Right kidney (tissue), 9 donors: Measurements from ENCODE around the gene SLC2A3.
"Not testable (repeated sequence)": the region's sequence is repeated elsewhere in the genome, so short reads cannot be mapped to it uniquely, and the experiment has no call there.

Experiments used
- DNase-seq: peaks from one replicate; pipeline ENCODE4 v3.0.0-alpha.2; 2016
- long read RNA-seq, 8 donors: transcript quantifications; one replicate each; lab custom pipeline, GENCODE V29; 2026

Gene SLC2A3
- long read RNA-seq, donor 1, partial matches to known transcripts, result 0 of 2 reads
- long read RNA-seq, donor 1, other reads (novel, unspliced or antisense), result 0 of 2 reads
- long read RNA-seq, donor 2, partial matches to known transcripts, result 0 of 2 reads
- long read RNA-seq, donor 2, other reads (novel, unspliced or antisense), result 0 of 2 reads
- long read RNA-seq, donor 3, partial matches to known transcripts, result 0 of 1 reads
- long read RNA-seq, donor 3, other reads (novel, unspliced or antisense), result 0 of 1 reads
- long read RNA-seq, donor 4, partial matches to known transcripts, result 0 of 1 reads
- long read RNA-seq, donor 4, other reads (novel, unspliced or antisense), result 0 of 1 reads
- long read RNA-seq, donor 5, partial matches to known transcripts, result 0 of 3 reads
- long read RNA-seq, donor 5, other reads (novel, unspliced or antisense), result 0 of 3 reads
- long read RNA-seq, donor 6, partial matches to known transcripts, result 0 of 5 reads
- long read RNA-seq, donor 6, other reads (novel, unspliced or antisense), result 0 of 5 reads
- long read RNA-seq, donor 7, partial matches to known transcripts, result 0 of 2 reads
- long read RNA-seq, donor 7, other reads (novel, unspliced or antisense), result 0 of 2 reads
- long read RNA-seq, donor 8, partial matches to known transcripts, result 0 of 2 reads
- long read RNA-seq, donor 8, other reads (novel, unspliced or antisense), result 0 of 2 reads

DNA sequence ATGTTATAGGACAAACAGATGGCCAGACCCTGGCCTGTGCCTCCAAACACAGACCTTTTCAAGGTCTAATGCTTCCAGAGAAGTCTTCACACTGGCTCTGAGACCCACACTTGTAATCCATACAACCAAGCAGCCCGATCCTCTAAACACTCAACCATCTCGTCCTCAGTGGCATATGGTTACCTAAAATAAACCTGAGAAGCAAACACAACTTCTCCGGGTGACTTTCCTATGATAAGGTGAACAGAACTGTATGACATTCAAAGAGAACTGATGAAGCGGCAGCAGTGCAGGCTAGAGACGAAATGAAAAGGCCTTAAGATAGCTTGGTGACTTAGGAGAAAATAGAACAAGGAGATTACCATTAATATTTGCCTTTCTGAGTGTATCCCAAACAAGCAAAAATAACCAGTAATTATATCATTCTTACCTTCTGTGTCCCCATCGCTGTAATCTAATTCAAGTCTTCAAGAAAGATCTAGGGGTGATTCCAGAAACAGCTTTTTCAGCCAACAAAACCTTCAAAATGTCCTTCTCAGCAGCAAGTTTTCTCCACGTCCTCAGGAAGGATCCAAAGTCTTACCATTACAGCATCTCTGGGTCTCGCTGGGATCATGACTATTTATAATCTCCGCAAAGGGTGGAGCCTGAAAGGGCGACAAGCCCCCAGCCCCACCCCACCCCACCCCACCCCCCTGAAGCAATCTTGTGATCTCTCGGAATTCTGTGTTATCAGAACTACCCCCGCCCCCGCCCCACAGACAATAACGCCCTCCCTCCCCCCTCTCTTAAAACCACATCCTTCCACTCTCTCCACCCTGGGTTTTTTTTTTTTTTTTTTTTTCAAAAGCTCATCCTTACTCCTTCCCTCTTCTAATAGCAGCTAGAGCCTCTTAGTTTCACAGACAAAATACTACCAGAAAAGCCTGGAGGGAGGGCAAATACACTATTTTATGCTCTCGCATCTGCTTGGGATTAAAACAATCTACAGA is at the start of gene SLC2A3:
Gene SLC2A3, minus strand, starts transcription at position 598 of the 992 bp plus-strand sequence. Its CDS starts 153 bp downstream, at position 445.
- DNase-seq, result peak; percentile 51

DNA sequence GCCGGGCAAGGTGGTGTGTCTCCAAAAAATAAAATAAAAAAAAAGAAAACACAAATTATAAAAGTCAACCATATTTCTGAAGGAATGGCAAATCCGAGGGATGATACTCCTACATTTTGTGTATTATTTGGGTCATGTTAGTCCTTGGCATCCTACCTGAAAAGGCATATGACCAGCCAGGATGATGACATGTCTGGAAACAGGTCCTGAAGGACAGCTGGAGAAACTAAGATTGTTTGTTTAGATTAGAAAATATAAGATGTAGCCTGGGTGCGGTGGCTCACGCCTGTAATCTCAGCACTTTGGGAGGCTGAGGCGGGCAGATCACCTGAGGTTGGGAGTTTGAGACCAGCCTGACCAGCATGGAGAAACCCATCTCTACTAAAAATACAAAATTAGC is 48.9 kb upstream of the SLC2A3 start:
- DNase-seq, result no peak

DNA sequence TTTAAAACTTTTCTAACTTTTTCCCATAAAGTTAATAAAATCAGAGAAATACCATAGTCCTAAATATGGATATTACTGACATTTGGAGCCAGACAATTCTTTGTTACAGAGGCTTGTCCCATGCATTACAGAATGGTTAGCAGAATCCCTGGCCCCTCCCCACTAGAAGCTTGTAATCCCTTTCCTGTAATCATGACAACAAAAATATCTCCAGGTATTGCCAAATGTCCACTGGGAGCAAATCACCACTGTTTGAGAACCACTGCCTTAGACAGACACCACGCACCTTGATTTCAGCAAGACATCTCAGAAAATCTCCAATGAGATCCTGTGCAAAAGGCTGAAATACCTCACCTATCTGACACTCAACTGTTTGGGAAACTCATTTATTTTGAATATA is 47.5 kb upstream of the SLC2A3 start:
- DNase-seq, result not testable (repeated sequence)

DNA sequence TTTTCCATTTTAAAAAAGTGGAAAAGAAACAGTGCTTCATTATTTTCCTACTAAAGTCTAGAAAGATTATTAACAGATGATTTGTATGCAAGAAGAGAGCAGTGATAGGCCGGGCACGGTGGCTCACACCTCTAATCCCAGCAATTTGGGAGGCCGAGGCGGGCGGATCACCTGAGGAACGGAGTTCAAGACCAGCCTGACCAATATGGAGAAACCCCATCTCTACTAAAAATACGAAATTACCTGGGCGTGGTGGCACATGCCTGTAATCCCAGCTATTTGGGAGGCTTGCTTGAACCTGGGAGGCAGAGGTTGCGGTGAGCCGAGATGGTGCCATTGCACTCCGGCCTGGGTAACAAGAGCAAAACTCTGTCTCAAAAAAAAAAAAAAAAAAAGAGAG is 47.0 kb upstream of the SLC2A3 start:
- not testable (repeated sequence) for DNase-seq

DNA sequence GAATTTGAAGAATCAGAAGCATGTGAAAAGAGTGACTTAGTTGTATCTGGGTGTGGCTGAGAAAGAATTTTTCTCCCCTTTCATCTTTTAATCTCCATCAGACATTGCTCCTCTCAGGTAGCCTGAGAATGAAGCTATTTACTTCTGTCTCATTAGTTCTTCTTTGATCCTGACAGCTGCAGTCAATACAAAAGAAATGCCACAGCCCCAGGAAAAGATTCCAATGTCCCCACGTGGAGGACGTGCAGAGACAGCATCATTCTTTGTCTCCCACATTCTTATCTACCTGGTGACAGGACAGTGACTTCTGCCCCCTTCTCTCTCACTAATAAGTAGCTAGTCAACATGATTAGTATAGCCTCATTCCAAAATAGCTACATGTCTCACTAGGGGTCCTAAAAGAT is 46.3 kb upstream of the SLC2A3 start:
- not testable (repeated sequence) for DNase-seq

DNA sequence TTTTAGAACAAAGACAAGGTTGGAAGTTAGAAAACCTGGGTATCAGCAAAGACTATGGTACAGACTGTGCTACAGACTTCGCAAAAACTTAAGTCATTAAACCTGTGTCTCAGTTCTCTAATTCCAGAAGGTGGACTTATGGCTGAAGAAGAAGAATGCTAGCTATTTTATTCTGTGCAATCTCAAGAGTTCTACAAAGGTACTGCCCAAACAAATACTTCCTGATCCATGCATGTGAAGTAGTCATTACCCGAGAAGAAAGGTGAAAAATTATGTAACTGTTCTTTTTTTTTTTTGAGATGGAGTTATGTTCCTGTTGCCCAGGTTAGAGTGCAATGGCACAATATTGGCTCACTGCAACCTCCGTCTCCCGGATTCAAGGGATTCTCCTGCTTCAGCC is 45.5 kb upstream of the SLC2A3 start:
- no peak for DNase-seq

DNA sequence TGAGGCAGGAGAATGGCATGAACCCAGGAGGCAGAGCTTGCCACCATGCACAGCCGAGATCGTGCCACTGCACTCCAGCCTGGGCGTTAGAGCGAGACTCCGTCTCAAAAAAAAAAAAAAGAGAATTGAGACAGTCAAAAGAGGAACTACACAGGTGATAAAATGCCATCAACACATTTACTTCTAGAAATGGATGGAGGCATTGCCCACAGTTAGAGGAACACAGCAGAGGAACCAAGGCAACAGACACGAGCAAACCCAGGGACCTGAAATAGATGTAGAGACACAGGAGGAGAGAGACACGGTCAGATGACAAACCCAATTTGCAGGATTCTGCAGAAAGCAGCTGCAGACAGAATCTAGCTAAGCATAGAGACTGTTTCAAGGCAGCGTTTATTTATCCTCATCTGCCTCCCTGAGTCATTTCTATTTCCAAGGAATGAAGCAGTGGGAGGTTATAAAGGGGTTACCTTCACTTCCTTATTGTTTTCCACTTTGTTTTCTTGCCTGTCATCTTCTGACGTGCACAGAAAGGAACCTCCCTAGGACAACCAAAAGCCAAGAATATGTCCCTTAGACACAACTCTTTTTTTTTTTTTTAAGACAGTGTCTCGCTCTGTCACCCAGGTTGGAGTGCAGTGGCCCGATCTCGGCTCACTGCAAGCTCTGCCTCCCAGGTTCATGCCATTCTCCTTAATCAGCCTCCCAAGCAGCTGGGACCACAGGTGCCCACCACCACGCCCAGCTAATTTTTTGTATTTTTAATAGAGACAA is 41.6 kb upstream of the SLC2A3 start:
- not testable (repeated sequence) for DNase-seq

DNA sequence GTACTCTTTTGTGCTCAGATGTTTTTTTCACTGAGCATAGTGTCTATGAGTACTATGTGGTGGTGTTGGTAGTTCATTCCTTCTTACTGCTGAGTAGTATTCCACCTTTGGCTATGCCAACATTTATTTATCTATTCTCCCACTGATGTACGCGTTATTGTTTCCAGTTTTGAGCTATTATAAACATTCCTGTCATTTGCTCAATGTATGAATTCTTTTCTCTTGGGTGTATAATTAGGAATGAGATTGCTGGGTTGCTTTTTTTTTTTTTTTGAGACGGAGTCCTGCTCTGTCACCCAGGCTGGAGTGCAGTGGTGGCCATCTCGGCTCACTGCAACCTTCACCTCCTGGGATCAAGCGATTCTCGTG is 37.5 kb upstream of the SLC2A3 start:
- DNase-seq, result no peak

DNA sequence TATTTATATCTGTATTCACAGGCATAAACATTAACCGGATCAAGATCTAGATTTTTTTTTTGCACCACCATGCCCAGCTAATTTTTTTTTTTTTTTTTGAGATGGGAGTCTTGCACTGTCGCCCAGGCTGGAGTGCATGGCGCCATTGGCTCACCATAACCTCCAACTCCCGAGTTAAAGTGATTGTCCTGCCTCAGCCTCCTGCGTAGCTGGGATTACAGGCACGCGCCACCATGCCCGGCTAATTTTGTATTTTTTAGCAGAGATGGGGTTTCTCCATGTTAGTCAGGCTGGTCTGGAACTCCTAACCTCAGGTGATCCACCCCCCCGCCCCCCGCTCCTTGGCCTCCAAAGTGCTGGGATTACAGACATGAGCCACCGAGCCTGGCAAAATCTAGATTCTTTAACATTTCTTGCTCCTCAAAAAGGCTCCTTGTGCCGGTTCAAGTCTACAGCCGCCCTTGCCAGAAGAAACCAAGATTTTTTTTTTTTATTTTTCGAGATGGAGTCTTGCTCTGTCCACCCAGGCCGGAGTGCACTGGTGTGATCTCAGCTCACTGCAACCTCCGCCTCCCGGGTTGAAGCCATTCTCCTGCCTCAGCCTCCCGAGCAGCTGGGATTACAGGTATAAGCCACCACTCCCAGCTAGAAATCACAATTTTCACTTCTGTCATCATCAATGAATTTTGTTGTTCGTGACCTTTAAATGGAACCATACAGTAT is 36.9 kb upstream of the SLC2A3 start:
- no peak for DNase-seq

DNA sequence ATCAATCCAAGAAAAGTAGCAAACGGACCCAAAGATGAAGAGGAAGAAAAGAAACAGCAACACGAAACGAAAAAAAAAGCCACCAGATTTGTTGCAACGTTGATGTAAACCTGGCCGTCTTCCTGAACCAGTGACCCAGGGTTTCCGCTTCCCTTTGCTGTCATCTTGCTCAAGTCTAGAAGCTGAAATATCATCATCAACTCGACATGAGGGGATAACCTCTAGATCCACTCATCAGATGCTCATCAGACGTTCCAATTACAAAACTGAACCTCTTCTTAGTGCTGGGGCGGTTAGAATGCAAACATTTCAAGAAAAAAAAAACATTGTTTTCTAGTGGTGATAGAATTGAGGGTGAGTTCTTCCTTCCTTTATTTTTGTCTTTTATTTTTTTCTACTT is 36.3 kb upstream of the SLC2A3 start:
- DNase-seq, result not testable (repeated sequence)

DNA sequence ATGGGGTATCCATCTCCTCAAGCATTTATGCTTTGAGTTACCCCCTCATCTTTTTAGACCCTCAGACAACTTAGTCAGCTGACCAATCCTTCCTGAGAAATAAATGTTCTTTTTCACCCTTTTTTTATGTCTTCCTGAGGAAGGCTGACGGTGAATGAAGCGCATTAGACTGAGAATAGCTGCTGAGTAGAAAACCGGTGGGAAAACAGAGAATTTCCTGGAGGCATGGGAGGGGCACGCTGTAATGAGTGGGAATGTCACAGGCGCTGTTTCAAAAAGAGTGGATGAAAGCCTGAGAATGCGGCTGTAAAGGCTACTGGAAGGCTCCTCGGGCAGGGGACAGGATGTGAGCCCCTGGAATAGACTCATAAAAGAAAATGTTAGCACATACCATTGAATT is 35.8 kb upstream of the SLC2A3 start:
- not testable (repeated sequence) for DNase-seq

DNA sequence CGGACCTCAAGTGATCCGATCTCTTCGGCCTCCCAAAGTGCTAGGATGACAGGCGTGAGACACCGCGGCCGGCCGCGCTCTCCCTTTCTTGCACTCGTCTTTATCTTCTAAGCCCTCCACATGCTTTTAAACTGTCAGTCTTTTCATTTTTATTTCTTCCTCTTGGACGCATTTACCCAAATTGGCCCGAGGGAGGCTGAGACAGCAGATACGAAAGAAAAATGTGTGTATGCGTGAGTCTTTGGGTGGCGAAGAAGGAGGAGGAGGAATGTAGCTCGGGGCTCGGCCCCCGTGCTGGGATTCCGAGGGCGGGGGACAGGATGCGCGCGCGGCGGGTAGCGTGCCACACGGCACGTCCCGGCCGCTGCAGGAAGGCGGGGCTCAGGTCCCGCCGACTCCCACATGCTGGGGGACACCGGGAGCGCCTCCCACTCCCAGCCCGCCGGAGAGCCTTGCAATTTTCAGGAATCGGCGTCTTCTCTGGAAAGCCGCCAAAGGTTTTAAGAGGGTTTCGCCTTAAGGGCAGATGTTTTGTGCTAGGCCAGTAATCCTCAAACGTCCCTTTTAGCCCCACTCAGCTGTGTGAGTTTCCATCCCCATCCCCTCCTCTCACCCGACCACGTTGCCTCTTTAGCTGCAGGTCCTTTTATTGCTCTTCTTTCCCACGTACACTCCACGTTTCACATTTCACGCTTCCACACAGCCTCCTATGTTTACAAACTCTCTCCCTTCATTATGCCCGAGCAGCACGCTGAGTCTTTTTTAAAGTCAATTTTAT is 34.7 kb upstream of the SLC2A3 start:
- peak; percentile 92 for DNase-seq

DNA sequence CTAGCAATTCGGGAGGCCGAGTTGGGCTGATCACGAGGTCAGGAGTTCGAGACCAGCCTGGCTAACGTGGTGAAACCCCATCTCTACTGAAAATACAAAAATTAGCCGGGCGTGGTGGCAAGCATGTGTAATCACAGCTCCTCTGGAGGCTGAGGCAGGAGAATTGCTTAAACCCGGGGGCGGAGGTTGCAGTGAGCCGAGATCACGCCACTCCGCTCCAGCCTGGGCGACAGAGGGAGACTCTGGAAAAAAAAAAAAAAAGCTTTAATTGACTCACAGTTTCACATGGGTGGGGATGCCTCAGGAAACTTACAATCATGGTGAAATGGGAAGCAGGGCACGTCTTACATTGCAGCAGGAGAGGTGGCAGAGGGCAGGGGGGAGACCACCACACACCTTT is 30.6 kb upstream of the SLC2A3 start:
- no peak for DNase-seq

DNA sequence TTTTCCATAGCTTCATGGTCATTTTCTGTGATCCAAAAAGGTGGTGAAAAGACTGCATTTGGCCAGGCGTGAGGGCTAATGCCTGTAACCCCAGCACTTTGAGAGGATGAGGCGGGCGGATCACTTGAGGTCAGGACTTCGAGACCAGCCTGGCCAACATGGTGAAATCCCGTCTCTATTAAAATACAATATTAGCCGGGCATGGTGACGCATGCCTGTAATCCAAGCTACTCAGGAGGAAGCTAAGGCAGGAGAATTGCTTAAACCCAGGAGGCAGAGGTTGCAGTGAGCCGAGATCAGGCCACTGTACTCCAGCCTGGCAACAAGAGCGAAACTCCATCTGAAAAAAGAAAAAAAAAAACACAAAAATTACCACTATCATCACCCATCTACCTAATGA is 28.7 kb upstream of the SLC2A3 start:
- not testable (repeated sequence) for DNase-seq

DNA sequence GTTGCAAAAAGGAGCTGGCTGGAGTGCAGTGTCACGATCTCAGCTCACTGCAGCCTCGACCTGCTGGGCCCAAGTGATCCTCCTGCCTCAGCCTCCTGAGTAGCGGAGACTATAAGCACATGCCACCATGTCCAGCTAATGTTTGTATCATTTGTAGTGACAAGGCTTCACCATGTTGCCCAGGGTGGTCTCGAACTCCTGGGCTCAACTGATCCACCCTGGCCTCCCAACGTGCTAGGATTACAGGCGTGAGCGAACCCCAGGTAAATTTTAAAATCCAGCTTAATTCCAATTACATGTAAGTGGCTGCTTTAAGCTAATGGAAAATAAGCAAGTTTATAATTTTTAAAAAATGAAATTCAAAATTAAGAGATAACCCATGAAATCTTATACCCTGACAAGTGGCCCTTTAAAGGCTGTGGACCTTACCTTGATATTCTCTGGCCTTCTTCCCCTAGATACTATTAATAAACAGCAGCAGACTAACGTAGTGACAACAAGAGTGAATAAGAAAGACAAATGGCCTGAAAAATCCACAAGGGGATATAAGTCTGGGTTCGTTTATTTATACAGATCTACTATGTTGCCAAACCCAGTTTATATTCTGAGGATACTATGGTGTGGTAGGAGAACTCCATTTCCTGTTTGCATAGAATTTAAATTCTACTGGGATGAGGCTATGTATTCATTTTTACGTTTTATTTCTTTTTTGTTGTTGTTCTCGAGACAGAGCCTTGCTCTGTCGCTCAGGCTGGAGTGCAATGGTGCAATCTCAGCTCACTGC is 25.6 kb upstream of the SLC2A3 start:
- DNase-seq, result no peak

DNA sequence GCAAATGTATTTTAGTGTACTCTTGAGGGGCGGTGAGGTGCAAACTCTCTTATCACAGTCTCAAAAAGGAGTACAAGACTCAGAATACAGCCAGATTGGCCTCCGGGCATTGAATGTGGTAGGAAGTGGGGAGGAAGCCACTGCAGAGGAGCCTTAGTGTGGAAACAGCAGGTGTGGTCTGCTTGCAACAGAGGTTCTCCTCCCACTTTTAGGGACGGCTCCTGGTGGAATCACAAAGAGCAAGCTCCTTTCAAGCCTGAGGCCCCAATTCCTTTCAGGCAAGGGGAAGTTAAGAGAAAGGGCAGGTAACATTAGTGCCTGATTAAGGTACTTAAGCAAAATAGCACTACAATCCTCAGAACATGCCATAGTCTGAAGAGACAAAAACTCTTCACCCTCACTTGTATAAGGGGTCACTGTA is 23.7 kb upstream of the SLC2A3 start:
- no peak for DNase-seq

DNA sequence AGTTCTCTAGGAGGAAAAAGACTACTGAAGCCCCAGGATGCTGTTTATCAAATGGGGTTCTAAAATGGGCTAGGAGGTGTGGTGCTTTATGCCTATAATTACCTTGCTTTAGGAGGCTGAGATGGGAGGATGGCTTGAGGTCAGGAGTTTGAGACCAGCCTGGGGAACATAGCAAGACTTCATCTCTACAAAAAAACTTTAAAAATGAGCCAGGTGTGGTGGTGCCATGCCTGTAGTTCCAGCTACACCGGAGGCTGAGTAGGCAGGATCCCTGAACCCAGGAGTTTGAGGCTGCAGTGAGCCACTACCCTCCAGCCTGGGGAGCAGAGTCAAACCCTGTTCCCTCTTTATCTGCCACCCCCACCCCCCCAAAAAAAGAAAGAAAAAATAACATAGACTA is 23.3 kb upstream of the SLC2A3 start:
- no peak for DNase-seq

DNA sequence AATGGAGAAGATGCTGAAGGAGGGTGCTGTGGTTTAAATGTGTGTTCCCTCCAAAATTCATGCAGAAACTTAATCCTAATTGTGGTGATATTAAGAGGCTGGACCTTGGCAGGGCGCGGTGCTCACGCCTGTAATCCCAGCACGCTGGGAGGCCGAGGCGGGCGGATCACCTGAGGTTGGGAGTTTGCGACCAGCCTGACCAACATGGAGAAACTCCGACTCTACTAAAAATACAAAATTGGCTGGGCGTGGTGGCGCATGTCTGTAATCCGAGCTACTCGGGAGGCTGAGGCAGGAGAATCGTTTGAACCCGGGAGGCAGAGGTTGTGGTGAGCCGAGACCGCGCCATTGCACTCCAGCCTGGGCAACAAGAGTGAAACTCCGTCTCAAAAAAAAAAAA is 18.9 kb upstream of the SLC2A3 start:
- DNase-seq, result not testable (repeated sequence)

DNA sequence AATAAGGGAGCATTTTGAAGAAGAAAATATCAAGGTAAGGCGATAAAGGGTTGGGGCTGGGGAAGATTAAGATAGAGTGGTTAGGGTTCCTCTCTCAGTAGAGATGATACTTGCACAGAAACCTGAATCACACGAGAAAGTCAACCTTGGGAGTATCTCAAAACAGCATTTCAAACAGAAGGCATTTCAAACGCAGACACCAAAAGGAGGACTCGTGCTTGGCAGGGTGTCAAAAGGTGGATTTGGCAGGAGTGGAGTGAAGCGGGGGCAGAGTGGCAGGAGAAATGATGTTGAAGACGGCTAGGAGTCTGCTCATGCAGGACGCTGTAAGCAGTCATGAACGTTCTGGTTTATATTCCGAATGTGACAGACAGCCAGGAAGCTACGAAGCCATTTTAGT is 18.4 kb upstream of the SLC2A3 start:
- not testable (repeated sequence) for DNase-seq
